ENCODE data around the gene IL17RE.
"Not testable (repeated sequence)": the region's sequence is repeated elsewhere in the genome, so short reads cannot be mapped to it uniquely, and the experiment has no call there.

Gene IL17RE

GRCh38 chr3:9879830-9880549 is 22.7 kb upstream of the IL17RE start, which contains the start of gene CIDEC:
Gene CIDEC (minus strand): TSS chr3:9880253. CDS start chr3:9878486, 1,767 bp downstream.
- DNase-seq (ENCODE audit: low read depth) = no peak

- no peak for DNase-seq (ENCODE audit: low read depth)
Measured at GRCh38 chr3:9881441-9881840, 21.2 kb upstream of the IL17RE start.

GRCh38 chr3:9883706-9884554 is 18.7 kb upstream of the IL17RE start:
- DNase-seq (ENCODE audit: low read depth) = peak; percentile 53

GRCh38 chr3:9884555-9885165 is 18.0 kb upstream of the IL17RE start:
- peak; percentile 79 for DNase-seq (ENCODE audit: low read depth)

GRCh38 chr3:9886328-9886727 is 16.3 kb upstream of the IL17RE start:
- no peak for DNase-seq (ENCODE audit: low read depth)

GRCh38 chr3:9887480-9887879 is 15.2 kb upstream of the IL17RE start:
- no peak for DNase-seq (ENCODE audit: low read depth)

GRCh38 chr3:9888540-9888939 is 14.1 kb upstream of the IL17RE start:
- DNase-seq (ENCODE audit: low read depth) = no peak

- no peak for DNase-seq (ENCODE audit: low read depth)
Measured at GRCh38 chr3:9889405-9889804, 13.2 kb upstream of the IL17RE start.

- peak; percentile 77 for DNase-seq (ENCODE audit: low read depth)
Measured at GRCh38 chr3:9890249-9891071, 12.2 kb upstream of the IL17RE start, which contains the start of gene JAGN1. Gene JAGN1 (plus strand): TSS chr3:9890610. CDS start chr3:9890723, 113 bp downstream.

GRCh38 chr3:9891072-9891622 is 11.5 kb upstream of the IL17RE start:
- no peak for DNase-seq (ENCODE audit: low read depth)

GRCh38 chr3:9893739-9894138 is 8.9 kb upstream of the IL17RE start:
- DNase-seq (ENCODE audit: low read depth) = no peak

GRCh38 chr3:9895715-9896114 is 6.9 kb upstream of the IL17RE start:
- DNase-seq (ENCODE audit: low read depth) = not testable (repeated sequence)

- DNase-seq (ENCODE audit: low read depth) = not testable (repeated sequence)
Measured at GRCh38 chr3:9896755-9897407, 5.8 kb upstream of the IL17RE start.

GRCh38 chr3:9897408-9898372 is 5.0 kb upstream of the IL17RE start:
- no peak for DNase-seq (ENCODE audit: low read depth)

GRCh38 chr3:9898467-9899241 is 4.0 kb upstream of the IL17RE start:
- DNase-seq (ENCODE audit: low read depth) = no peak

GRCh38 chr3:9899289-9899791 is 3.3 kb upstream of the IL17RE start:
- no peak for DNase-seq (ENCODE audit: low read depth)

- DNase-seq (ENCODE audit: low read depth) = not testable (repeated sequence)
Measured at GRCh38 chr3:9900965-9901415, 1.7 kb upstream of the IL17RE start.

GRCh38 chr3:9901967-9902366 is 681 bp upstream of the IL17RE start:
- no peak for DNase-seq (ENCODE audit: low read depth)

- DNase-seq (ENCODE audit: low read depth) = no peak
Measured at GRCh38 chr3:9903238-9903624, 583 bp downstream of the IL17RE start.
